ENCODE measurements around the gene TUBG2. TPM values are rescaled to one million over a fixed set of nuclear protein-coding genes. Genes with fewer than 3 reads are reported as not detected.

TUBG2 gene
- total RNA-seq, 1 donor, result 13.8 TPM

DNA sequence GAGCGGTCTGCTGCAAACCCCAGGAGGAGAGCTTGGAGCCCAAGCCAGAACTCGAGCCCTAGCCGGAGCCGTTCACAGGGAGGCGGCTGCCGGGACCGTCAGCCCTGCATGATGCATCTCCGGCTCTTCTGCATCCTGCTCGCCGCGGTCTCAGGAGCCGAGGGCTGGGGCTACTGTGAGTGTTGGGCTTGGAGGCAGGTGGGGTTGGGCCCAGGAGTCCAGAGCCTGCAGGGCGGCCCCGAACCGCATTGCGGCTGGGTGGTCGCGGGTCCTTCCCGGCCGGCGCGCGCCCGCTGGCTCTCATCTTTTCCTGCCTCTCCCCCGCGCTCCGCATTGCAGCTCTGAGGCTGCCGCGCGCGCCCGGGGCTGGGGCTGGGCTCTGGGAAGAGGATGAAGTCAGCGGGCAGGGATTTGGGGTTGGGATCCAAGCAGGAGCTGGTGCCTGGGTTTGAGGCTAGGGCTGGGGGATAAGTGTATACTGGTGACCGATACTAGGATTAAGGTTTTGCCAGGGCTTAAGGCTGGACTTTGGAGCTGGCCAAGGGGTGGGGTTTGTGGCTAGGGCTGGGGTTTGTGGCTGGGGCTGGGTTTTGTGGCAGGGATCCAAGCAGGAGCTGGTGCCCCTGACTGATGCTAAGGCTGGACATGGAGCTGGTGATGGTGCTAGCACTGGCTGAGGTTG is 23.8 kb downstream of the TUBG2 start:
- peak; percentile 99 for DNase-seq (ENCODE audit: insufficient read length, low spot score, missing footprints)
- Histone ChIP-seq H3K9me3 (ENCODE audit: low read depth, low read length) (no peaks in the 10 kb centered on the region), H3K4me2 (ENCODE audit: insufficient read depth, low read length) (peak overlapping the region; percentile 89), H3K27me3 (ENCODE audit: insufficient read depth, low read length) (no peaks in the 10 kb centered on the region), H2AFZ (ENCODE audit: low read length) (peak overlapping the region; percentile 85), H3K79me2 (ENCODE audit: insufficient read depth, low read length) (no peaks in the 10 kb centered on the region), H3K36me3 (ENCODE audit: insufficient read depth, low read length) (peaks cover 5% of the 10 kb centered on the region), H3K4me3 (ENCODE audit: insufficient read depth, low read length) (peak overlapping the region; percentile 82), H4K20me1 (ENCODE audit: insufficient read depth, low read length) (peaks cover 8% of the 10 kb centered on the region), H3K4me1 (ENCODE audit: insufficient read depth, low read length) (peaks cover 37% of the 10 kb centered on the region), H3K27ac (ENCODE audit: low read depth, low read length) (peak overlapping the region; percentile 38)
- TF ChIP-seq, protein P1, sequence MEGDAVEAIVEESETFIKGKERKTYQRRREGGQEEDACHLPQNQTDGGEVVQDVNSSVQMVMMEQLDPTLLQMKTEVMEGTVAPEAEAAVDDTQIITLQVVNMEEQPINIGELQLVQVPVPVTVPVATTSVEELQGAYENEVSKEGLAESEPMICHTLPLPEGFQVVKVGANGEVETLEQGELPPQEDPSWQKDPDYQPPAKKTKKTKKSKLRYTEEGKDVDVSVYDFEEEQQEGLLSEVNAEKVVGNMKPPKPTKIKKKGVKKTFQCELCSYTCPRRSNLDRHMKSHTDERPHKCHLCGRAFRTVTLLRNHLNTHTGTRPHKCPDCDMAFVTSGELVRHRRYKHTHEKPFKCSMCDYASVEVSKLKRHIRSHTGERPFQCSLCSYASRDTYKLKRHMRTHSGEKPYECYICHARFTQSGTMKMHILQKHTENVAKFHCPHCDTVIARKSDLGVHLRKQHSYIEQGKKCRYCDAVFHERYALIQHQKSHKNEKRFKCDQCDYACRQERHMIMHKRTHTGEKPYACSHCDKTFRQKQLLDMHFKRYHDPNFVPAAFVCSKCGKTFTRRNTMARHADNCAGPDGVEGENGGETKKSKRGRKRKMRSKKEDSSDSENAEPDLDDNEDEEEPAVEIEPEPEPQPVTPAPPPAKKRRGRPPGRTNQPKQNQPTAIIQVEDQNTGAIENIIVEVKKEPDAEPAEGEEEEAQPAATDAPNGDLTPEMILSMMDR (IDR thresholded peaks at IDR 0.05; ENCODE audit: extremely low read depth, low read depth, low read length), result no peak

- Histone ChIP-seq H3K4me3 (ENCODE audit: insufficient read depth, low read length) (peak overlapping the region; percentile 82), H3K27me3 (ENCODE audit: insufficient read depth, low read length) (no peaks in the 10 kb centered on the region), H3K4me1 (ENCODE audit: insufficient read depth, low read length) (peaks cover 35% of the 10 kb centered on the region), H4K20me1 (ENCODE audit: insufficient read depth, low read length) (peaks cover 8% of the 10 kb centered on the region), H3K79me2 (ENCODE audit: insufficient read depth, low read length) (no peaks in the 10 kb centered on the region), H3K4me2 (ENCODE audit: insufficient read depth, low read length) (peak overlapping the region; percentile 89), H3K36me3 (ENCODE audit: insufficient read depth, low read length) (peaks cover 9% of the 10 kb centered on the region), H3K9me3 (ENCODE audit: low read depth, low read length) (no peaks in the 10 kb centered on the region), H3K27ac (ENCODE audit: low read depth, low read length) (no peak overlapping the region), H2AFZ (ENCODE audit: low read length) (no peak overlapping the region)
- DNase-seq (ENCODE audit: insufficient read length, low spot score, missing footprints), result peak; percentile 87
- TF ChIP-seq, protein P1 (IDR thresholded peaks at IDR 0.05; ENCODE audit: extremely low read depth, low read depth, low read length), result no peak
These were observed 24.4 kb downstream of the TUBG2 start for GRCh38 chr17:42683407-42684034.

DNA sequence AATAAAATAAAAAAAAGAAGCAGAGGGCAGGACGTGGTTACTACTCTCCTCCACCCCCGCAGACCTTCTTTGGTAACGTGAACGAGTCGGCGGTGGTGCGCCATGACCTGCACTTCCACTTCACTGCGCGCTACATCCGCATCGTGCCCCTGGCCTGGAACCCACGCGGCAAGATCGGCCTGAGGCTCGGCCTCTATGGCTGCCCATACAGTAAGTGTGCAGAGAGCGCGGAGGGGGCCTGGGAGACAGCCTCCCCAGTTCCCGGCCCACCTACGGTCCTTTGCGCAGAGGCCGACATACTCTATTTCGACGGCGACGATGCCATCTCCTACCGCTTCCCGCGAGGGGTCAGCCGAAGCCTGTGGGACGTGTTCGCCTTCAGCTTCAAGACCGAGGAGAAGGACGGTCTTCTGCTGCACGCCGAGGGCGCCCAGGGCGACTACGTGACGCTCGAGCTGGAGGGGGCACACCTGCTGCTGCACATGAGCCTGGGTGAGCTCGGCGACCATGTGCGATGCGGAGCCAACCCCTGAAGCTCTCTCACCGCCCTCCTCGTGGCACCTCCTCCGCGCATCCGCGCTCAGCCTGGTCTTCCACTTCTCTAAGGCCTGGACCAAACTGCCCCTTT is 26.0 kb downstream of the TUBG2 start:
- peak; percentile 51 for DNase-seq (ENCODE audit: insufficient read length, low spot score, missing footprints)
- H3K27me3 ChIP-seq (ENCODE audit: insufficient read depth, low read length), result no peaks in the 10 kb centered on the region
- H3K27ac ChIP-seq (ENCODE audit: low read depth, low read length), result no peak overlapping the region
- H3K79me2 ChIP-seq (ENCODE audit: insufficient read depth, low read length), result no peaks in the 10 kb centered on the region
- peaks cover 11% of the 10 kb centered on the region for H3K36me3 ChIP-seq (ENCODE audit: insufficient read depth, low read length)
- no peaks in the 10 kb centered on the region for H3K9me3 ChIP-seq (ENCODE audit: low read depth, low read length)
- no peak overlapping the region for H3K4me2 ChIP-seq (ENCODE audit: insufficient read depth, low read length)
- H3K4me1 ChIP-seq (ENCODE audit: insufficient read depth, low read length), result peaks cover 21% of the 10 kb centered on the region
- peaks cover 8% of the 10 kb centered on the region for H4K20me1 ChIP-seq (ENCODE audit: insufficient read depth, low read length)
- H2AFZ ChIP-seq (ENCODE audit: low read length), result no peak overlapping the region
- H3K4me3 ChIP-seq (ENCODE audit: insufficient read depth, low read length), result no peak overlapping the region
- TF ChIP-seq, protein P1 (IDR thresholded peaks at IDR 0.05; ENCODE audit: extremely low read depth, low read depth, low read length), result no peak

- peaks cover 15% of the 10 kb centered on the region for H3K4me1 ChIP-seq (ENCODE audit: insufficient read depth, low read length)
These were observed 26.7 kb downstream of the TUBG2 start for GRCh38 chr17:42685831-42686230.

More at GRCh38 chr17:42685831-42686230, 26.7 kb downstream of the TUBG2 start:
- Histone ChIP-seq H3K27ac (ENCODE audit: low read depth, low read length) (no peak overlapping the region), H3K79me2 (ENCODE audit: insufficient read depth, low read length) (no peaks in the 10 kb centered on the region), H3K27me3 (ENCODE audit: insufficient read depth, low read length) (no peaks in the 10 kb centered on the region), H3K4me3 (ENCODE audit: insufficient read depth, low read length) (no peak overlapping the region), H3K9me3 (ENCODE audit: low read depth, low read length) (no peaks in the 10 kb centered on the region), H3K36me3 (ENCODE audit: insufficient read depth, low read length) (peaks cover 11% of the 10 kb centered on the region), H4K20me1 (ENCODE audit: insufficient read depth, low read length) (peaks cover 8% of the 10 kb centered on the region), H2AFZ (ENCODE audit: low read length) (no peak overlapping the region), H3K4me2 (ENCODE audit: insufficient read depth, low read length) (no peak overlapping the region)
- peak; percentile 82 for DNase-seq (ENCODE audit: insufficient read length, low spot score, missing footprints)
- TF ChIP-seq, protein P1 (IDR thresholded peaks at IDR 0.05; ENCODE audit: extremely low read depth, low read depth, low read length), result no peak

All from osteoblast (primary cell).